Activated T-cell treated with anti-CD3 and anti-CD28 coated beads, Interleukin-2, amount 50 U/mL, for 24 hours (primary cell): ENCODE measurements around the gene UNC13C.

Source experiments
- DNase-seq: peaks from one replicate; pipeline ENCODE4 v3.0.0-alpha.2; 2020
- H3K27ac Mint-ChIP-seq: 2 replicates; pipeline ENCODE4 v1.8.0; 2020; ENCODE audit warnings: mild to moderate bottlenecking, mixed read lengths
- H3K27me3 Mint-ChIP-seq: 2 replicates; pipeline ENCODE4 v1.8.0; 2020; ENCODE audit warnings: mixed read lengths
- H3K36me3 Mint-ChIP-seq: 2 replicates; pipeline ENCODE4 v1.8.0; 2020; ENCODE audit warnings: low read depth, mixed read lengths
- H3K4me1 Mint-ChIP-seq: 2 replicates; pipeline ENCODE4 v1.8.0; 2020; ENCODE audit warnings: low read depth, mixed read lengths
- H3K4me3 Mint-ChIP-seq: 2 replicates; pipeline ENCODE4 v1.8.0; 2020; ENCODE audit warnings: mild to moderate bottlenecking, moderate library complexity, mixed read lengths
- H3K9me3 Mint-ChIP-seq: 2 replicates; pipeline ENCODE4 v1.8.0; 2020; ENCODE audit warnings: mixed read lengths

Gene UNC13C

DNA sequence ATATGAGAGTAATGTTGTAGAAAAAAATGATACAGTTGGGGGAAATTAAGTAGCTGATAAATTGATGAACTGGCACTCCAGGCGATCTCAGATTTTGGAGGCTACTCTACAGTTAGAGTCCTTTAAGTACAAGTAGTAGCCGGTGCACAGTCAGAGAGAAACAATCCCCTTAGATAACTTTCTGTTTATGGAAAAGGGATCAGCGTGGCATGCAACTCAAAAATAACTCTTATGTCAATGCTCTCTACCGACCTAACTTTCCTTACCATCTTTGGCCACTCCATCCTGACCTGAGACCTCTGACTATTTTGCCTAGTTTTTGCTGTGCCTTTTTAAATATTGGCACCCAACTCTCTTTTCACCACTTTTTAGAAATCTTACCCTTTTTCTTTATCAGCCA, 299.6 kb downstream of the UNC13C start:
- DNase-seq = no peak
- H3K4me1 Mint-ChIP-seq = no peaks in the 10 kb centered on the region
- H3K36me3 Mint-ChIP-seq = no peaks in the 10 kb centered on the region
- H3K9me3 Mint-ChIP-seq = no peaks in the 10 kb centered on the region
- no peak overlapping the region for H3K4me3 Mint-ChIP-seq
- peaks cover 3% of the 10 kb centered on the region for H3K27me3 Mint-ChIP-seq
- no peak overlapping the region for H3K27ac Mint-ChIP-seq

DNA sequence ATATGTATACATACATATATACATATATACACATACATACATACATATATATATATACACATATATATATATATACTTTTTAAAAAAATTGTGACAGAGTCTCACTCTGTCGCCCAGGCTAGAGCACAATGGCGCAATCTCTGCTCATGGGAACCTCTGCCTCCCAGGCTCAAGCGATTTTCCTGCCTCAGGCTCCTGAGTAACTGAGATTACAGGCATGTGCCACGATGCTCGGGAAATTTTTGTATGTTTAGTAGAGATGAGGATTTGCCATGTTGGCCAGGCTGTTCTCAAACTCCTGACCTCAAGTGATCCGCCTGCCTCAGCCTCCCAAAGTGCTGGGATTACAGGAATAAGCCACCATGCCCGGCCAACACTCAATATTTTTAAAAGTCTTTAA, 302.5 kb downstream of the UNC13C start:
- DNase-seq = no peak
- no peak overlapping the region for H3K27ac Mint-ChIP-seq
- no peak overlapping the region for H3K4me3 Mint-ChIP-seq
- no peaks in the 10 kb centered on the region for H3K9me3 Mint-ChIP-seq
- no peaks in the 10 kb centered on the region for H3K36me3 Mint-ChIP-seq
- no peaks in the 10 kb centered on the region for H3K4me1 Mint-ChIP-seq
- H3K27me3 Mint-ChIP-seq = no peaks in the 10 kb centered on the region

DNA sequence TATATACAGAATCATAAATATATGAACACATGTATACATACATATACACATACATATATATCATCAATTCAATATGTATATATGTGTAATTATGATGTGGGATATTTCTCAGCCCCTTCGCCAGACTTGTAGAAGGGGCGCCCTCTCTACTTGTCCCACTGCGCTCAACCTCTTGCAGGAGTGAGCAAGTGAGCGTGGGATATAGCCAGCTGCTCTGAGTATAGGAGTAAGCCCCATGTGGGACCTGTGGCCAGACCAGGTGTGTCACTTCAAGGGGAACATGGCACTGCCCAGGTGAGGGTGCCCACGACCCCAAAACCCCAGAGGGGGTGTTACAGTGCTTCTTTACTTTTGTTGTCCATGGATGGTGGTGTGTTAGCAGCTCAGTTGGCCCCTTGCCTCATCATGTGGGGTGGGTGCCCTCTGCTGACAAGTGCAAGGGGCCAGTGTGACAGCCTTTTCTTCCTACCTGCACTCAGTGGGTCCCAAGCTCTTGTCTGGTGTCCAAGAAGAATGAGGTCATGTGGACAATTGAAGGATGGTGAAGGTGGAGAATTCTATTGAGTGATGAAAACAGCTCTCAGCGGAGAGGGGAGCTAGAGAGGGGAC, 304.1 kb downstream of the UNC13C start:
- Mint-ChIP-seq H3K9me3 (no peaks in the 10 kb centered on the region), H3K27ac (no peak overlapping the region), H3K36me3 (no peaks in the 10 kb centered on the region), H3K4me3 (no peak overlapping the region), H3K27me3 (peaks cover 3% of the 10 kb centered on the region), H3K4me1 (no peaks in the 10 kb centered on the region)
- DNase-seq = no peak

DNA sequence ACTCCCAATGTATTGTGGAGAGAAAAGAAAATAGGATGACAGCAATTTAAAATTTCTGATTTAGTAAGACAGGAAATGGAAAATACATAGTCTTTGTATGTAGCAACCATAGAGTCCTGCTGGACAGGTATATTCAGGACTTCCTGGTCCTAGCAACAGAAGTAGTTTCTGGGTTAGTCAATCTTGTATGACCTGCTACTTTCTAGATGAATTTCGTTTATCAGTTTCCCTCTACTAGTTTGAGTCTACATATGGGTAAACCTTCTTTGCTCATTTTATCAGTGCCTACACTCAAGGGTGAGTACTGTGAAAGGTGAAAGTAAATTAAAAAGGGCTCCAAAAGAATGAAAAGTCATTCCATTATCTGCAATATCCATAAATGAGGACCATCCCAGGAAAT, 309.8 kb downstream of the UNC13C start:
- H3K4me1 Mint-ChIP-seq = no peaks in the 10 kb centered on the region
- no peak overlapping the region for H3K4me3 Mint-ChIP-seq
- no peaks in the 10 kb centered on the region for H3K36me3 Mint-ChIP-seq

DNA sequence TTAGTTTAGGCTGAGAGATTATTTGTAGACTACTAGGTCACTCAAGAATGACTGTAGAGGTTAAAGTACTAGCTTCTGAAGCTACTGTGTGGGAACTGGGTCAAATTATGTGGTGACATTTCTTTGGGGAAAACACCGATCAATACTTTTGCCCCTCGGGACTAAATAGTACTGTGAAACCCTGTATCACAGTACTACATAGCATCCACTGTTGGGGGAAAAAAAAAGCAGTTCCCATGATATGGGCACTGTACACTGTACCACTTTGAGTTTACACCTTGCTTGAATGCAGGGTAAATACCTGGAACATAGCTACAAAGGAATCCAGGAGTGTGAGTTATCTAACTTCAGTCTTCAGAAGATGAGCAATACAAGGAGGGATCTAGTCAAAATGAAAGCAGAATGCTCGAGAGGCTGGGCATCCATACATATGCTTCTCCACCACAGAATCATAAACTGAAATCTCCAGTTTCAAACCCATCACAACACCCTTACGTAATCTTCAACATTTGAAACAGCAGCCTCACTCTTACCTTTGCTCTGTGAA, 311.4 kb downstream of the UNC13C start:
- H3K27ac Mint-ChIP-seq = no peak overlapping the region
- no peaks in the 10 kb centered on the region for H3K36me3 Mint-ChIP-seq

More for the DNA sequence above, 309.8 kb downstream of the UNC13C start:
- no peaks in the 10 kb centered on the region for H3K9me3 Mint-ChIP-seq
- no peak overlapping the region for H3K27ac Mint-ChIP-seq
- no peak for DNase-seq
- peaks cover 3% of the 10 kb centered on the region for H3K27me3 Mint-ChIP-seq

DNA sequence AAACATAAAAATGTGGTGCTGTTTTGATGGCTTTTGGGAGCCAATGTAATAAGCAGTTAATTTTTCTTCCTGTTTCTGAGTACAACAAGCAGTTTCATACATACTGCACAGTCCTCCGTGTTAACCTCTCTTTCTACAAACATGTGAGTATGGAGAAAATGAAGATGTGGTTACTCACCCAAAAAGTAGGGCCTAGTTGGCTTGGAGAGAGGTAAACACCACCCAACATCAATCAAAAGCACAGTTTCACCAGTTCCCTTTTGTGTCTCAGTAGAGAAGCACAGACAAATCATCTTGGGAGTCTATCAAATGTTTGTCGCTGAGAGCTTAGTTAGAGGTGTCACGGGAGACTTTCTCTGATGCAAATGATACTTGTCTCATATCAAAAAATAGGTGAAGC, 320.2 kb downstream of the UNC13C start:
- H3K4me3 Mint-ChIP-seq = no peak overlapping the region

More for the DNA sequence above, 311.4 kb downstream of the UNC13C start:
- Mint-ChIP-seq H3K9me3 (no peaks in the 10 kb centered on the region), H3K4me1 (no peaks in the 10 kb centered on the region), H3K27me3 (peaks cover 3% of the 10 kb centered on the region), H3K4me3 (no peak overlapping the region)
- no peak for DNase-seq

DNA sequence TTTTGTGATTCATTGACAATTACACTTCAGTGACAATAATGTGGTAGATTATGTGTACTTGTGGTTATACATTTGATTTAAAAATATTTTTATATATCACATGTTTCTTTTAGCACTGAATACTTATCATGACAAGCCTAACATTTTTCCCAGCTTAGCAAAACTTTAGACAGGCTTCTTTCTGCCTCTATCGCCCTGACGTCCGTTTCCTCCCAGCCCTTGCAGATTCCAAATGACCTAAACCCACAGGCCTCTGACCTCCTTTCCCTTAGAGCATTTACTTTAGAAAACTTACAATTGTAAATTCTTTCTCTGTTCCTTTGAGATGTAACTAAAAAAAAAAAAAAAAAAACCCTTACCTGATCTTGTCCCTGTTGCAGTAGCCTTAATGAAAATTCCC, 326.1 kb downstream of the UNC13C start:
- Mint-ChIP-seq H3K36me3 (no peaks in the 10 kb centered on the region), H3K4me1 (no peaks in the 10 kb centered on the region), H3K27me3 (no peaks in the 10 kb centered on the region), H3K9me3 (no peaks in the 10 kb centered on the region), H3K4me3 (no peak overlapping the region), H3K27ac (no peak overlapping the region)
- no peak for DNase-seq

More for the DNA sequence above, 320.2 kb downstream of the UNC13C start:
- DNase-seq = no peak
- H3K9me3 Mint-ChIP-seq = no peaks in the 10 kb centered on the region
- no peaks in the 10 kb centered on the region for H3K4me1 Mint-ChIP-seq
- H3K36me3 Mint-ChIP-seq = no peaks in the 10 kb centered on the region
- no peaks in the 10 kb centered on the region for H3K27me3 Mint-ChIP-seq
- H3K27ac Mint-ChIP-seq = no peak overlapping the region

DNA sequence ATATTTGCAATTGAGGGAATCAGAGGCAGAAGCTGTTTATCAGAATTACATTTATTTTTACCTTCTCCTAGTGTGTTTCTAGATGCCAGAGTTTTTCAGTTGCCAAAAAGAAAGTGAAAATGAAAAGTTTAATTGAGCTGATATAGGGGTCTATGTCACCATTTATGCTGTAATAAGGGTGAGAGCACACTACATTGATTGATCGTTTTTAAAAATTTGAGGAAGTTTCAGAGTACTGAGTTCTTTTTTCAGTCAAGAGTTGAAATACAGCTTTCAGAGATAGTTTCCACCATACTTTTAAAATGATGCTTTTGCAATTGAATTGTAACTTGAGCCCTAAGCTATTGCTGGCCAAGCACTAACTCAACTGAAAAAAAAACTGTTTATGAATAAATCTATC, 326.9 kb downstream of the UNC13C start:
- Mint-ChIP-seq H3K36me3 (no peaks in the 10 kb centered on the region), H3K4me3 (no peak overlapping the region), H3K4me1 (no peaks in the 10 kb centered on the region), H3K9me3 (no peaks in the 10 kb centered on the region), H3K27me3 (no peaks in the 10 kb centered on the region), H3K27ac (no peak overlapping the region)
- no peak for DNase-seq

DNA sequence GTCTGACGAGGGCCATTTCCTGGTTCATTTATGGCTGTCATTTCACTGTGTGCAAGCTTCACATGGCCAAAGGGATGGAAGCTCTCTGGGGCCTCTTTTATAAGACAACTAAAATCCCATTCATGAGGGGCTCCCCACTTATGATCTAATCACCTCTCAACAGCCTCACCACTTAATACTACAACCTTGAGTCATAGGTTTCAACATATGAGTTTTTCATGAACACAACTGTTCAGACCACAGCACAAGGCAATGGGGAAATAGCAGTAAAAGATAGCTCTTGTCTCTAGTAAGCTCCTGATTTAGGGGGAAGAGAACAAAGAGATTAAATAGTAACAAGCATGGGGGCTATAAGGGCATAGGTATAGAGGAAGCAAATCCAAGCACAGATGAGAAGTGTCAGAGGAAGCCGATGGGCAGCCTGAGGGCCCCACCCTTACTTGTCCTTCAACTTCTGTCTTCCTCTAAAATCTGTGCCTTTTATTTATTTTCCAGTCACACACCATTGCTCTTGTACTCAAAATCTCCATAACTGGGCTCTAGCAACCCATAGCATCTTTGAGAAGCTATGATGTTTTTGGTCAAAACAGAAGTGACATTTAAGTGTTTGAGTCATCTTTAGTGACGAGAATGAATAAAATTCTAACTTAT, 329.1 kb downstream of the UNC13C start:
- Mint-ChIP-seq H3K27me3 (no peaks in the 10 kb centered on the region), H3K36me3 (no peaks in the 10 kb centered on the region), H3K27ac (no peak overlapping the region), H3K4me1 (no peaks in the 10 kb centered on the region), H3K4me3 (no peak overlapping the region), H3K9me3 (no peaks in the 10 kb centered on the region)
- no peak for DNase-seq

DNA sequence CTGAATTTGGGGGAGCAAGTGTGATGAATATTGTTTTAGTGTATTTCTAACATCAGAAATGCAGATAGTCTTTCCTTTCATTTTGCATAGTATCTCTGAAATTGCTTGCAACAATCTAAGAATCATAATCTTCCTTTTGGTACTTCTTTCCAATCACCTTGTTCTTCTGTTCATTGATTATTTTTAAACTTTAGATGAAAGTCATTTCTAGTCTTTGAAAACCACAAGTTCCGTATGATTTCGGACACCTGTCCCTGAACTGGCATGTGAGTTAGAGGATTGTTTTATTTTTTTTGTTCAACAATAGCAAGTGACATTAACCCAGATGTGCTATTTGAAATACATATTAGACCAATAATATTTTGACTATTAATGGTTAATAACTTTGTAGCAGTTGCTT, 329.7 kb downstream of the UNC13C start:
- Mint-ChIP-seq H3K4me1 (no peaks in the 10 kb centered on the region), H3K27me3 (no peaks in the 10 kb centered on the region), H3K4me3 (no peak overlapping the region), H3K36me3 (no peaks in the 10 kb centered on the region), H3K9me3 (no peaks in the 10 kb centered on the region), H3K27ac (no peak overlapping the region)
- DNase-seq = no peak

DNA sequence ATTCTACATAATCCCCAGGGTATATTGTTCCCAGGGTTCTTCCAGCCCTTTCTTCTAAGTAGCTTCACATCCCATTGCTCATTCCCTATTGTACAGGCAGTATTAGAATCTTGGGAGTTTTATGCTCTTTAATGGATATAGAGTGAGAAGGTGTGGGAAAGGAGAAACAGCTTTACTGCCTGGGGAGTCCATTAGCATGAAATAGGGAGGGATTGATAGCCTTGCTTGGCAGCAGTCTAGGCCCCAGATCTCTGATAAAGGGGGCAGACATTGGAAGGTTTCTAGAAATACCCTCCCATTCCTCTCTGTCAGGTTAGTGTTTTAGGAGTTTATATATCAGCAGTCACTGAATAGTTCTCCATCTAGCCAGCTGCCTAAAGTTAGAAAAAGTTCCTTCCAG, 334.3 kb downstream of the UNC13C start:
- no peaks in the 10 kb centered on the region for H3K27me3 Mint-ChIP-seq
- no peak overlapping the region for H3K4me3 Mint-ChIP-seq
- no peaks in the 10 kb centered on the region for H3K36me3 Mint-ChIP-seq
- H3K4me1 Mint-ChIP-seq = no peaks in the 10 kb centered on the region
- DNase-seq = no peak
- H3K9me3 Mint-ChIP-seq = peaks cover 2% of the 10 kb centered on the region
- no peak overlapping the region for H3K27ac Mint-ChIP-seq

DNA sequence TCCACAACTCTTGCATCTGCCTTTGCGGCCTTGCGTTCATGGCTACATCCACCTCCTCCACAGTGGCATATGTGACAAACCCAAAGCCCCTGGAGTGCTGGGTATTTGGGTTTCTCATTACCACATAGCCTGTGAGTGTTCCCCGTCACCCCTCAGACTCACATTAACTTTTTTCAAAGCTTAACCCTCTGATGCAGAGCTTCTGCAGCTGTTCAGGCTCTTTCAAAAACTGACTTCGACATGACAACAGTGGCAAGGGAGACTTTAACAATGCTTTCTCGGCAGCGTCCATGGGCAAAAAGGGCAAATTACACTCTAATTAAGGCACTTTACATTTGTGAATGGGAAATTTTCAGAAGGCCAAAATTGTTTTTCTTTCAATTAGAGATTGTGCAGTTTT, 343.2 kb downstream of the UNC13C start:
- Mint-ChIP-seq H3K36me3 (no peaks in the 10 kb centered on the region), H3K9me3 (no peaks in the 10 kb centered on the region), H3K27me3 (peaks cover 2% of the 10 kb centered on the region), H3K27ac (no peak overlapping the region), H3K4me1 (no peaks in the 10 kb centered on the region), H3K4me3 (no peak overlapping the region)
- DNase-seq = no peak

DNA sequence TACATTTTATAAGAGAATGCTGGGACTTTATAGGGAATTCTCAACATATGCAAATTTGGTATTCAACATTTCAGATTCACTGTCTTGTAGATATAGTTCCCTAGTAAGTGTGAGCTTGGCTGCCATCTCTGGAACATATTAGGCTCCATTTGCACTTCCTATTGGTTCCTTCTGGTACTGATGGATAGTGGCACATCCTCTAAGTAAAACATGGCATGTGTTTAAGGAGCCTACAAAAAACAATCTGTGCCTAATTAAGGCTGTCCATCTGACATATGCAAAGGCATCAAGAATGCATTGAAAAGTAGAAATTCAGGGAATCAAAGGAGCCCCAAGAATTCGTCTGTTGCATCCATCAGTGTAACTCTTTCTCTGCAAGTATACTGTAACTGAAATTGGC, 344.1 kb downstream of the UNC13C start:
- Mint-ChIP-seq H3K9me3 (no peaks in the 10 kb centered on the region), H3K4me3 (no peak overlapping the region), H3K27ac (no peak overlapping the region), H3K27me3 (peaks cover 2% of the 10 kb centered on the region), H3K4me1 (no peaks in the 10 kb centered on the region), H3K36me3 (no peaks in the 10 kb centered on the region)
- DNase-seq = no peak

DNA sequence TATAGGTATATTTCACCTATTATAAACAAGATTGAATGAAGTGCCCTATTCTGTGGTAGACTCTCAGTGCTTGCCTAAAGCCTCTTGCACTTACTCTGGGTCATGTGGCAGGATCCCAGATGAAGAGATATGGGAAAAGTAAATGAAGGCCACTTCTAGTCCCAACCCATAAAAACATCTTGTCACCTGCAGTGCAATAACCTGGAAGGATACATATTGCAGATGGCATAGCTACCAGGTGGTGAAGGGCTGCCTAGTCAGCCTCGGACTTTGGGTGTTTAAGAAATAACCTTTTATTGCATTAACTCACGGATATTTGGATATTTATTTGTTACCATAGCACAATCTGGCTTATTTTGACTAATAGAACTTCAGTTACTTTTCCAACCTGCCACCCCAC, 367.1 kb downstream of the UNC13C start:
- Mint-ChIP-seq H3K27me3 (no peaks in the 10 kb centered on the region), H3K36me3 (no peaks in the 10 kb centered on the region), H3K9me3 (no peaks in the 10 kb centered on the region), H3K4me3 (no peak overlapping the region), H3K27ac (no peak overlapping the region), H3K4me1 (no peaks in the 10 kb centered on the region)
- no peak for DNase-seq

DNA sequence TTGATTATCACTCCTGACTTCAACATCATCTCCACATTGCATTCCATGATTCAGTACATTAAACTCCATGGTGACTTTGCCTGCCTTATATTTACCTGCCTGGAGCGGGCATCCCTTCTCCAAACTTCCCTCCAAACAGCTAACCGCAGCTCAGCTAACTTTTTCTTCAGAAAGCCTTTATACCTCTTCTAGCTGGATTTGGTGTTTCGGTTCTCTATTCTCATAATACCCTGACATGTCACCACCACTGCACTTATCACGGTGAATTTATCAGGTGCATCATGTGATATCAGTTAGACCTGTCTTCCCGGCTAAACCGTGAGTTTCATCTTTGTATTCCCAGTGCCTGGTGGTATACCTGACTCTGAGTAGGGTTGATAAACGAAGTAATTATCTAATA, 367.6 kb downstream of the UNC13C start:
- H3K36me3 Mint-ChIP-seq = no peaks in the 10 kb centered on the region
- H3K4me1 Mint-ChIP-seq = no peaks in the 10 kb centered on the region
- no peak overlapping the region for H3K4me3 Mint-ChIP-seq
- no peaks in the 10 kb centered on the region for H3K27me3 Mint-ChIP-seq
- DNase-seq = no peak
- H3K9me3 Mint-ChIP-seq = no peaks in the 10 kb centered on the region
- no peak overlapping the region for H3K27ac Mint-ChIP-seq
